HG03439 (cell line): ENCODE results near the gene NOL12.
"Not testable (repeated sequence)": the region's sequence is repeated elsewhere in the genome, so short reads cannot be mapped to it uniquely, and the experiment has no call there.

Source experiments
- ATAC-seq: cut with Tn5 transposase; IDR thresholded peaks from one replicate; pipeline ENCODE4 v1.9.1; 2021; ENCODE audit warnings: mild to moderate bottlenecking, moderate library complexity; ENCODE audit not compliant: unreplicated experiment

Gene NOL12

DNA sequence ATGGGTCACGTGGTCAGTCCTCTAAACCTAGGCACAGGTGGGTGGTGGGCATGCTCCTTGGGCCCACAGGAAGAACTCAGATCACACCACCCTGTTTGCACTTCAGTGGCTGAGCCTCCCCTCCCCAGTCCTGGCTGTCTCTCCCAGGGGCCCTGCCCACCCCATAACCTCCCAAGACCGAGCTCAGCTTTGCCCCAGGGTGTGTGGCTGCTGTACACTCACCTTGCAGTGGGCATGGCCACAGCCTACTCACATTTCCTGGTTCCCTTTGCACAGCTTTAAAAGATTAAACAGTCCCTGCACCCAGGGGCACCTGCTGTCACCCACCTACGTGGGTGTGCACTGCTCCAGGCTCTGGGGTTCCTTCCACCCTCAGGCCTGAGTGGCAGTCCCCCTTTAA is 24.5 kb downstream of the NOL12 start:
- no peak for ATAC-seq

DNA sequence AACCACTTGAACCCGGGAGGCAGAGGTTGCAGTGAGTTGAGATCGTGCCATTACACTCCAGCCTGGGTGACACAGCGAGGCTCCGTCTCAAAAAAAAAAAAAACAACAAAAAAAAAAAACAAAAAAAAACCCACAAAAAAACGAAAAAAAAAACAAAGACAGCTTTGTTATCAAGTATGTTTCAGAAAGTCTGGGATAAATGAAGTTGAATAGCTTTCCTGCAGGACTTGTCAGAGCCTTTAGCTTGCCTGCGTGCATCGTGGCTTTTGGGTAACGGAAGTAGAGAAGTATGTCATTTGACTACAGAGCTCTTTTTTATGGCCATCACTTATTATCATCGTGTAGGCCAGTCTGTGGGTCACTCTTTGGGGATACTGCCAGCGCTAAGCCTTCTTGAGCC is 25.3 kb downstream of the NOL12 start:
- ATAC-seq = no peak

DNA sequence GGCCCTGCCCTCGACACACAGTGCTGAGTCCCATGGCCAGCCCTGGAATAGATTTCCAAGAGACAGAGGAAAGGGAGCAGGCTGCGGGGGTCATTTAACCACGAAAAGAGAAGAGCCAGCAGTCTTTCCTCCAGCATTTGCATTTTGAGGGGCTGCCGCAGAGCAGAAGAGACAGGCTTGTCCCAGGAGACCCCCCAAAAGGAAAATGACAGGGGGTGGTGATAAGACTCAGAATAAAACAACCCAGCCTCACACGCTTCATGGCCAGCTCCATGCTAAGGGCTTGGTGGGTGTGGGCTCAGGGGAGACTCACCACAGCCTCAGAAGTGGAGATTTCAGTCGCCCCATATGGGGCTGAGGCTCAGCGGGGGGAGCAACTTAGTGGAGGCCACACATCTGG is 27.6 kb downstream of the NOL12 start:
- ATAC-seq = no peak

DNA sequence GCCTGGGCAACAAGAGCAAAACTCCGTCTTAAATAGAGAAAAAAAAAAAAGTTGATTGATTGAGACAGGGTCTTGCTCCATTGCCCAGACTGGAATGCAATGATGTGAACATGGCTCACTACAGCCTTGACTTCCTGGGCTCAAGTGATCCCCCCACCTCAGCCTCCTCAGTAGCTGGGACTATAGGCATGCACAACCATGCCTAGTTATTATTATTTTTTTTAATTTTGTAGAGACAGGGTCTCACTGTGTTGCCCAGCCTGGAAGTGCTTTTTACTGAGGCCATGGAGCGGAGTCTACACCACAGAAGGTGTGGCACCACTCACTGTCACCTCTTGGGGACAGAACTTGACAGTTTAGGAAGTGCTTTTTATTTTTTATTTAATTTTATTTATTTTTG is 28.5 kb downstream of the NOL12 start:
- no peak for ATAC-seq

DNA sequence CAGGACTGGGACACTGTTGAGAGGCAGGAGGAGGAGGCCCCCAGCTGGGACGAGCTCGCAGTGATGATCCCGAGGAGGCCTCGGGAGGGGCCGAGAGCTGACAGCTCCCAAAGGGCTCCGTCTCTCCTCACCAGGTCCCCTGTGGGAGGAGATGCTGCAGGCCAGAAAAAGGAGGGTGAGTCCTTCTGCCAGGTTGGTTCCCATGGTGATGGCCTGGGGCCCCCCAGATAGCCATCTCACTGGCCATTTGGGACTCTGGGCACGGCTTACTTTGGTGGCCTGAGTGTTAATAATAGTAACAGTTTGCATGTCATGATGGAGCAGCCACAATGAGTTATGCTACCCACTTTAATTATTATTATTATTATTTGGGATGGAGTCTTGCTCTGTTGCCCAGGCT is 29.6 kb downstream of the NOL12 start:
- no peak for ATAC-seq

DNA sequence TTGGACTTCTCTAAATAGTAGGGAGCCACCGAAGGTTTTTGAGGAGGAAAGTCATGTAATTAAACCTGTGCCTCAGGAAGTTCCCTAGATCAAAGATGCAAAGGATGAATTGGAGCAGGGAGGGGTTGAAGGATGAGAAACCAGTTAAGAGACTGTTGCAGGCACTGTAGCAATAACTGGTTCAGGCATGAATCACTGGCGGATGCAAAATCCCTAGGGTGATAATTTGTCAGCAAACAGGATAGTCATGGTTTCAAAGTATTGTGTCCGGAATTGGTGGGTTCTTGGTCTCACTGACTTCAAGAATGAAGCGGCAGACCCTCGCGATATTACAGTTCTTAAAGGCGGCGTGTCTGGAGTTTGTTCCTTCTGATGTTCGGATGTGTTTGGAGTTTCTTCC is 30.6 kb downstream of the NOL12 start:
- ATAC-seq = no peak

DNA sequence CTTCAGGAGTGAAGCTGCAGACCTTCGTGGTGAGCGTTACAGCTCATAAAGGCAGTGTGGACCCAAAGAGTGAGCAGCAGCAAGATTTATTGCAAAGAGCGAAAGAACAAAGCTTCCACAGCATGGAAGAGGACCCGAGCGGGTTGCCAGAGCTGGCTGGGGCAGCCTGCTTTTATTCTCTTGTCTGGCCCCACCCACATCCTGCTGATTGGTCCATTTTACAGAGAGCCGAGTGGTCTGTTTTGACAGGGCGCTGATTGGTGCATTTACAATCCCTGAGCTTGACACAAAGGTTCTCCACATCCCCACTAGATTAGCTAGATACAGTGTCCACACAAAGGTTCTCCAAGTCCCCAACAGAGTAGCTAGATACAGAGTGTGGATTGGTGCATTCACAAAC is 31.1 kb downstream of the NOL12 start:
- not testable (repeated sequence) for ATAC-seq

DNA sequence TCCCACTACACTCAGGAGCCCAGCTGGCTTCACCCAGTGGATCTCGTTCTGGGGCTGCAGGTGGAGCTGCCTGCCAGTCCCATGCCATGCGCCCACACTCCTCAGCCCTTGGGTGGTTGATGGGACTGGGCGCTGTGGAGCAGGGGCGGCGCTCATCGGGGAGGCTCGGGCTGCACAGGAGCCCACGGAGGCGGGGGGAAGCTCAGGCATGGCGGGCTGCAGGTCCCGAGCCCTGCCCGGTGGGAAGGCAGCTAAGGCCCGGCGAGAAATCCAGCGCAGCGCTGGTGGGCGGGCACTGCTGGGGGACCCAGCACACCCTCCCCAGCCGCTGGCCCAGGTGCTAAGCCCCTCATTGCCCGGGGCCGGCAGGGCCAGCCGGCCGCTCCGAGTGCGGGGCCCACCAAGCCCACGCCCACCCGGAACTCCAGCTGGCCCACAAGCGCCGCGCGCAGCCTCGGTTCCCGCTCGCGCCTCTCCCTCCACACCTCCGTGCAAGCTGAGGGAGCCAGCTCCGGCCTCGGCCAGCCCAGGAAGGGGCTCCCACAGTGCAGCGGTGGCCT is 31.7 kb downstream of the NOL12 start:
- ATAC-seq = not testable (repeated sequence)

DNA sequence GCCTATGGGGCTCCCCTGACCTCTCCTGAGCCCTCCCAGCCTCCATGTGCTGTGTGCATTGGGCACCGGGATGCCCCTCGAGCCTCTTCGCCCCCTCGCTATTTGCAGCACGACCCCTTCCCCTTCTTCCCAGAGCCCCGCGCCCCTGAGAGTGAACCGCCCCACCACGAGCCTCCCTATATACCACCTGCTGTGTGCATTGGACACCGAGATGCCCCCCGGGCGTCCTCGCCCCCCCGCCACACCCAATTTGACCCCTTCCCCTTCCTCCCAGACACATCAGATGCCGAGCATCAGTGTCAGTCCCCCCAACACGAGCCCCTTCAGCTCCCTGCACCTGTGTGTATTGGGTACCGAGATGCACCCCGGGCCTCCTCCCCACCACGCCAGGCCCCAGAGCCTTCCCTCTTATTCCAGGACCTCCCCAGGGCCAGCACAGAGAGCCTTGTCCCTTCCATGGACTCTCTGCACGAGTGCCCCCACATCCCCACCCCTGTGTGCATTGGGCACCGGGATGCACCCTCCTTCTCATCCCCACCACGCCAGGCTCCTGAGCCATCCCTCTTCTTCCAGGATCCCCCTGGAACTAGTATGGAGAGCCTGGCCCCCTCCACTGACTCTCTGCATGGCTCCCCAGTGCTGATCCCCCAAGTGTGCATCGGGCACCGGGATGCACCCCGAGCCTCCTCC is 39.6 kb downstream of the NOL12 start:
- no peak for ATAC-seq

DNA sequence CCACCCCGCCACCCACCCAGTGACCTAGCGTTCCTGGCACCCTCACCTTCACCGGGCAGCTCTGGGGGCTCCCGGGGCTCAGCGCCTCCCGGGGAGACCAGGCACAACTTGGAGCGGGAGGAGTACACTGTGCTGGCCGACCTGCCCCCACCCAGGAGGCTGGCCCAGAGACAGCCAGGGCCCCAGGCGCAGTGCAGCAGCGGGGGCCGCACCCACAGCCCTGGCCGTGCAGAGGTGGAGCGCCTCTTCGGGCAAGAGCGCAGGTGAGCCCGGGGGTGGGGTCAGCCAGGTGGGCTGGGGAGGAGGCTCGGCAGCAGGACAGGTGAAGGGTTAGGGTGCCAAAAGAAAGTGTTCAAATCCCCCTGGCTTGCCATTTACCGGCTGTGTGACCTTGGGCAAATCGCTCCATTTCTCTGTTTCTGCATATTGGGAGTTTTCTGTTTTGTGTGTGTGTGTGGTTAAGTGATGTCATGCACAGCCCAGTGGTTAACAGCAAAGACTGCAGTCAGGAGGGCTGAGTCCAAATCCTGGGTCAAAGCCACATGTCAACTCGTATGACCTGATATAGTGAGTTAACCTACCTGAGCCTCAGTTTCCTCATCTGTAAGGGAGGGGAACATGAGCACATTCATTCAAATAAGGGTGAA is 40.2 kb downstream of the NOL12 start:
- ATAC-seq = no peak

DNA sequence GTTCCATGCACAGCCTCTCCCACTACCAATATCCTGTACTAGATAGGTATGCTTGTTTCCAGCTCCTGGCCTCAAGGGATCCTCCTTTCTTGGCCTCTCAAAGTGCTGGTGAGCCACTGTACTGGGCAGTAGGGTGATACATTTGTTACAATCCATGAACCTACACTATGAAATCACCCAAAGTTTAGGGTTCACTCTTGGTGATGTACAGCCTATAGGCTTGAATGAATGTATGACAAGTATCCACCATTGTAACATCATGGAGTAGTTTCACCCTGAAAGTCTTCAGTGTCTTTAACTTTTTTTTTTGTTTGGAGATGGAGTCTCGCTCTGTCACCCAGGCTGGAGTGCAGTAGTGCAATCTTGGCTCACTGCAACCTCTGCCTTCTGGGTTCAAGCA is 42.5 kb downstream of the NOL12 start:
- no peak for ATAC-seq

DNA sequence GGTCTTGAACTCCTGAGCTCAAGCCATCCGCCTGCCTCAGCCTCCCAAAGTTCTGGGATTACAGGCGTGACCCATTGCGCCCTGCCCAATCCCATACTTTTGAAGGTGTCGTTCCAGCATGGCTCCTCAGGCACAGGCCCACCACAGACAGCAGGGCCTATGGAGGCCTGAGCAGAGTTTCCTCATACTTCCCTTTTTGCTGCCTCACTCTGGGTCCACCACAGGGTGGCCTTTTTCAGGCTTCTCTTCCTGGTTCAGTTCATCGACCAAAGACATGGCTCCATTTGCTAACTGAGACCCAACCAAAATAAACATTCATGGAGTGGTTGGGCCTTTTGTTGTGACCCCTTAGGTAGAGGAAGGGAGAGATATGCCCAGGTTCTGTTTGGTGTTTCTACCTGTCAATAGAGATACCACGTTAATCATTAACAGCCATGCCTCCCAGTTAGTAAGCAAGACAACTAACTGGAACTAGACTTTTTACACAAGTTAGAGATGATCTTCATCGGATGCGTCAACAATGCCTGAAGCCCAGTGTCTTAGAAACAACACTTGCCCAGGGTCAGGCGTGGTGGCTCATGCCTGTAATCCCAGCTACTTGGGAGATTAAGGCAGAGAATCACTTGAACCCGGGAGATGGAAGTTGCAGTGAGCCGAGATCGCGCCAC is 45.8 kb downstream of the NOL12 start:
- ATAC-seq = no peak

DNA sequence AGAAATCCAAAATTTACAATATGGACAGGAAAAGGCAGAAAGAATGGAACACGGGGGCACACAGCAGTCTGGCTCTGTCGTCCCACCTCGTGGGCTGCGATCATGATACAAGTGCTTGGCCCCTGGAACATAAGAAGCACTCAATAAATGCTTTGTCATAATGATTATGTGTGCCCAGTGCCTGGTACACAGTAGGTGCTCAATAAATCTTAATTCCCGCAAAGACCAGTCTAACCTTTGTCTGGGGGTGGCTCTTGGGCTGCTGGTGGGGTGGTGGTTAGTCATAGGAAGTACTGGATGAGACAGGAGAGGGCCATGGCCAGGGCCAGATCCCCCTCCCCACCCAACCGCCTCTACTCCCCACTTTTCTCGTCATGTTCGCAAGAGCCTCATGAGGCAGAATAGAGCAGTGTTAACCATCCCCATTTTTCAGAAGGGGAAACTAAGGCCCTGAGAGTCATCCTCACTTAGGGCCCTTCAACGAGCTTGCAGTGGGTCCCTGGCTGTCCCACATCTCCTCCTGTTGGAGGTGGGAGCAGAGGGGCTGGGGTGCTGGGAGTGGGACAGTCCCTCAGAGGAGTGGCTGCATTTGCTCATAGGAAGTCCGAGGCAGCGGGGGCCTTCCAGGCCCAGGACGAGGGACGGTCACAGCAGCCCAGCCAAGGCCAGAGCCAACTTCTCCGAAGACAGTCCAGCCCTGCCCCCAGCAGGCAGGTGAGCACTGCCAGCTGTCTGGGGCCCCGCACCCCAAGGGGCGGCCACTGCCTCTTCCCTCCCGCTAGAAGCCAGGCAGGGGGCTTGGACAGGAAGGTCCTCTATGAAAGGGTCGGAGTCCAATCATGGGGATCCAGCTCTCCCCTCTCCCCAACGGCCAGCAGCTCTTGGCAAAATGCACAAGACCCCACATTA is 46.8 kb downstream of the NOL12 start:
- ATAC-seq = no peak

DNA sequence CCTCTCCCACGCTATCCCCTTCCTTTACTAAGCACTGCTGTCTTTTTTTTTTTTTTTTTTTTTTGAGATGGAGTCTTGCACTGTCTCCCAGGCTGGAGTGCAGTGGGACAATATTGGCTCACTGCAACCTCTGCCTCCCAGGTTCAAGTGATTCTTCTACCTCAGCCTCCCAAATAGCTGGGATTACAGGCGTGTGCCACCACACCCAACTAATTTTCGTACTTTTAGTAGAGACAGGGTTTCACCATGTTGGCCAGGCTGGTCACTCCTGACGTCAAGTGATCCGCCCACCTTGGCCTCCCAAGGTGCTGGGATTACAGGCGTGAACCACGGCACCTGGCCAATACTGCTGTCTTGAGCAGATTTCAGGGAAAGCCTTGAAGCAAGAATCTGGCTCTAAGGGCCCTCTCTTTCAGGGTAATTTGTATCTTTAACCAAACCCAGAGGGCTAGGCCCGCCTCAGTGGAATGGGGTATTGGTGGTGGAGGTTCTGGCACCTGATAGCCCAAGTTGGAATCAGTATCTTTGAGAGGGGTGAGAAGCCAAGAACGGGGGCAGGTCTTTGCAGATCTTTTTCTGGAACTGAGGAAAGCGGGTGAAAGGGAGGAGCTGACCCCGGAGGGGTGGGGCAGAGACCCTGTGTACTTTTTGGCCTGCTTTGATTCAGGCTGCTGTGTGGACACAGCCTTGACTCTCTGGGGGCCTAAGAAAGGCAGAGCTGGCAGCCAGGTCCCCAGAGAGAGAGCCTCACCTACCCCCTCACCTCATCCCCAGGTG is 47.7 kb downstream of the NOL12 start:
- ATAC-seq = no peak

DNA sequence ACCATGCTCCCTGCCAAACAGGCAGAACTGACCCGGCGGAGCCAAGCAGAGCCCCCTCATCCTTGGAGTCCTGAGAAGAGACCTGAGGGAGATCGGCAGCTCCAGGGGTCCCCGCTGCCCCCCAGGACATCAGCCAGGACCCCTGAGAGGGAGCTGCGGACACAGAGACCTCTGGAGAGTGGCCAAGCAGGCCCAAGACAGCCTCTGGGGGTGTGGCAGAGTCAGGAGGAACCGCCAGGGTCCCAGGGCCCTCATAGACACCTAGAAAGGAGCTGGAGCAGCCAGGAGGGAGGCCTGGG is 48.2 kb downstream of the NOL12 start:
- ATAC-seq = no peak

DNA sequence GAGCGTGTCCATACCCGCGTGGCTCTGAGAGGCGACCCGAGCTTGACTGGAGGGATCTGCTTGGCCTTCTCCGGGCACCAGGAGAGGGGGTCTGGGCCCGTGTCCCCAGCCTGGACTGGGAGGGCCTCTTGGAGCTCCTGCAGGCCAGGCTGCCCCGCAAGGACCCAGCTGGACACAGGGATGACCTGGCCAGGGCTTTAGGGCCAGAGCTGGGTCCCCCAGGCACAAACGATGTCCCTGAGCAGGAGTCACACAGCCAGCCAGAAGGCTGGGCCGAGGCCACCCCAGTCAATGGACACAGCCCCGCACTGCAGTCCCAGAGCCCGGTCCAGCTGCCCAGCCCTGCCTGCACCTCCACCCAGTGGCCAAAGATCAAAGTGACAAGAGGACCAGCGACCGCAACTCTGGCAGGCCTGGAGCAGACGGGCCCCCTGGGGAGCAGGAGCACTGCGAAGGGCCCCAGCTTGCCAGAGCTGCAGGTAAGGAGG is 48.9 kb downstream of the NOL12 start:
- no peak for ATAC-seq

DNA sequence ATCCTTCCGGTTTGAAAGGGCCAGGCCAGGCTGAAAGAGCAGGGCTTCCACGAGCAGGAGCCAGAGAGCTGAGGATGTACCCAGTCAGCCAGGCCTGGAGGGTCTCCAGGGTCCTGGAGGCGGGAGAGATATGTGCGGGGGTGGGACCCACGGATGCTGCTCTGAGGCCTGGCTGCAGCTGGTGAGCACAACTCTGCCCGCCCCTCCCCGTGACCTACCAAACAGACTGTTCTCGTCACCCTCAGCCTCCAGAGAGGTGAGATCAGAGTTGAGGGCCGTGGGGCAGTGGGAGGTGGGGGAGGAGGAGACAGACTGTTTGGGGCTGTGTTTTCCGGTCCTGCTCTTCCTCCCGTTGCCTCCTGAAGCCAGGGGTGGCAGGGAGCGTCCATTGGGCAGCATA is 52.9 kb downstream of the NOL12 start:
- ATAC-seq = no peak

DNA sequence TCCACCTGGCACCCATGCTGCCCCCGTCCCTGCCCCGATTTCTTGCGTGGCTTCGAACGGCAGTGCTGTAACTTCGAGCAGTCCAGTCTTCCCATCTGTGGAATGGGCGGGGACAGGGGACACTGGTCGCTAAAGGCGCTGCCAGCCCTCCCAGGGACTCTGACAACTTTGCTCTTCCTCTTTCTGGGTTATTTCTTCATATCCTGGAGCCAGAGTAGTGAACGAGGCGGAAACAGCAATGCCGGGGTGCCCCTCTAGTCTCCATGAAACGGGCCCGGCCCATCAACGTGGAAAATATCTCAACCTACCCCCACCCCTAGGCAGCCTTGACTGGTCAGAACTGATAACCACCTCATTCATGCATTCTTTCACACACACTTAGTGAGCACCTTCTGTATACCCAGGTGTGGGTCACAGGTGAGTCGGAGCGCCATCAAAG is 53.5 kb downstream of the NOL12 start:
- ATAC-seq = no peak

DNA sequence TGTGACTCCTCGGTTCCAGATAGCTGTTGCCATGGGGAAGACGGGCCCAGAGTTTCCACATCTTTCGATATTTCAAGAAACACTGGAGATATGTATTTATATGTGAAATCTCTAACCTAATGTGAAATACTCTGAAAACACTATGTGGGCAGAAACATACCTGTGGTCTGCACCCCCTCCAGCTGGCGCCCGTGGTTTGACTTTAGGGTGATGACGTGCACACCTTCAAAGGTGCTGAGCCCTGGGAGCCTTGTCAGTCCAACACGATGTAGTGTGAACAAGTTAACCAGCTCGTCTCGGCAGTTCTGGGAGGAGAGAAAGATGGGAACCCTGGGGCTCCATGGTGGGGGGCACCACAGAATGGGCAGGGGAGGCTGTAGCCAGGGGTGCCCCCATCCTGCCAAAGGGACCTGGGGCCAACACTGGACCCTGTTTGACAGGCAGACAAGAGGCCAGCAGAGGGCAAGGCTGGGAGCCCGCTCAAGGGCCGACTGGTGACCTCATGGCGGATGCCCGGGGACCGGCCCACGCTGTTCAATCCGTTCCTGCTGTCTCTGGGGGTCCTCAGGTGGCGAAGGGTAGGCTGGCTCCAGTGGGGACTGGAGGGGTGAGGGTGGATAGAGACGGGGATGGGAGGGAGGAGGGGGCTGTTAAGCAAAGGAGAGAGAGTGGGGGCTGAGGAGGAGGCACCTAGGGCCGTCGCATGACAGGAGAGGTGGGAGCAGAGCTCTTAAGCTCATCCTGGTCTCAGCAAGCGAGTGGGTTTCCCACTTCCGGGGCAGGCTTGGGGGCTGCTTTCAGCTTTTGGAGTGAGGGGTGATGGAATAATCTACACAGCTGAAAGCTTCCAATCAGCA is 54.5 kb downstream of the NOL12 start:
- no peak for ATAC-seq
